Trophoblast cell (in vitro differentiated cells and primary cell): ENCODE data around the gene HOXA1.

ENCODE experiments used
- DNase-seq, 2 donors: peaks; one replicate each; pipeline ENCODE4 v3.0.0-alpha.2; 2016
- H2AFZ ChIP-seq: 2 replicates; pipeline ENCODE4 v1.6.1; 2013; ENCODE audit warnings: low read length, moderate library complexity, mild to moderate bottlenecking; ENCODE audit not compliant: insufficient read depth, poor library complexity
- H2AK5ac ChIP-seq: 2 replicates; pipeline ENCODE4 v1.6.1; 2013; ENCODE audit warnings: mild to moderate bottlenecking, low read length
- H2BK120ac ChIP-seq: 2 replicates; pipeline ENCODE4 v1.6.1; 2013; ENCODE audit warnings: low read length, mild to moderate bottlenecking, moderate library complexity; ENCODE audit not compliant: insufficient read depth, poor library complexity
- H2BK12ac ChIP-seq: 2 replicates; pipeline ENCODE4 v1.6.1; 2013; ENCODE audit warnings: mild to moderate bottlenecking, low read length, moderate library complexity
- H2BK5ac ChIP-seq: 2 replicates; pipeline ENCODE4 v1.6.1; 2013; ENCODE audit warnings: low read length, low read depth, moderate library complexity, mild to moderate bottlenecking; ENCODE audit not compliant: poor library complexity
- H3K14ac ChIP-seq: 2 replicates; pipeline ENCODE4 v1.6.1; 2013; ENCODE audit warnings: mild to moderate bottlenecking, low read length
- H3K18ac ChIP-seq: 2 replicates; pipeline ENCODE4 v1.6.1; 2013; ENCODE audit warnings: mild to moderate bottlenecking, low read length
- H3K23ac ChIP-seq: 2 replicates; pipeline ENCODE4 v1.6.1; 2013; ENCODE audit warnings: low read length
- H3K27ac ChIP-seq: 2 replicates; pipeline ENCODE4 v1.5.1; 2013; ENCODE audit warnings: low read depth, mild to moderate bottlenecking, inconsistent platforms, low read length, moderate library complexity
- H3K27me3 ChIP-seq: 2 replicates; pipeline ENCODE4 v1.6.1; 2013; ENCODE audit warnings: inconsistent platforms, mild to moderate bottlenecking, low read length, moderate library complexity; ENCODE audit not compliant: insufficient read depth
- H3K36me3 ChIP-seq, 2 experiments: 1 replicate in 1 of 2; 2 replicates in 1 of 2; pipeline ENCODE4 v1.6.1; 2013; ENCODE audit warnings: low read length in 2 of 2, mild to moderate bottlenecking in 2 of 2, moderate library complexity in 1 of 2; ENCODE audit not compliant: insufficient read depth in 2 of 2, control insufficient read depth in 1 of 2
- H3K4ac ChIP-seq: 2 replicates; pipeline ENCODE4 v1.6.1; 2013; ENCODE audit warnings: low read depth, mild to moderate bottlenecking, low read length, moderate library complexity
- H3K4me1 ChIP-seq, 2 experiments: 1 replicate in 1 of 2; 2 replicates in 1 of 2; pipeline ENCODE4 v1.6.1; 2013; ENCODE audit warnings: low read length in 2 of 2, mild to moderate bottlenecking in 2 of 2, moderate library complexity in 1 of 2; ENCODE audit not compliant: insufficient read depth in 2 of 2, control insufficient read depth in 1 of 2
- H3K4me2 ChIP-seq: 2 replicates; pipeline ENCODE4 v1.6.1; 2013; ENCODE audit warnings: inconsistent platforms, mild to moderate bottlenecking, low read length, moderate library complexity
- H3K4me3 ChIP-seq: 2 replicates; pipeline ENCODE4 v1.5.1; 2013; ENCODE audit warnings: mild to moderate bottlenecking, low read depth, low read length, inconsistent platforms
- H3K79me1 ChIP-seq: one replicate; pipeline ENCODE4 v1.6.1; 2013; ENCODE audit warnings: low read length
- H3K79me2 ChIP-seq: 2 replicates; pipeline ENCODE4 v1.6.1; 2013; ENCODE audit warnings: low read length, mild to moderate bottlenecking; ENCODE audit not compliant: control insufficient read depth, insufficient read depth, poor library complexity
- H3K9ac ChIP-seq: 2 replicates; pipeline ENCODE4 v1.6.1; 2013; ENCODE audit warnings: mild to moderate bottlenecking, low read length
- H3K9me3 ChIP-seq: 2 replicates; pipeline ENCODE4 v1.6.1; 2013; ENCODE audit warnings: low read depth, mild to moderate bottlenecking, control low read depth, inconsistent platforms, low read length; ENCODE audit not compliant: insufficient read depth
- H4K12ac ChIP-seq: 2 replicates; pipeline ENCODE4 v1.6.1; 2013; ENCODE audit warnings: low read depth, mild to moderate bottlenecking, low read length, moderate library complexity
- H4K8ac ChIP-seq: 2 replicates; pipeline ENCODE4 v1.6.1; 2013; ENCODE audit warnings: low read depth, mild to moderate bottlenecking, low read length, moderate library complexity
- H4K91ac ChIP-seq: one replicate; pipeline ENCODE4 v1.6.1; 2013; ENCODE audit warnings: low read depth, mild to moderate bottlenecking, low read length, moderate library complexity
- WGBS: extraction: QIAGEN DNeasy Blood & Tissue Kit; methylation state at CpG from one replicate; pipeline ENCODE4 v1.1.7; 2013; ENCODE audit warnings: missing lambda C conversion rate; ENCODE audit not compliant: insufficient read length, insufficient coverage; ENCODE audit errors: extremely low coverage; 5-methylcytosine and 5-hydroxymethylcytosine counted together

Gene HOXA1

GRCh38 chr7:27128776-27129728 lies 33.3 kb upstream of the HOXA1 start:
- Histone ChIP-seq H3K4me1 (peaks cover 8 to 10% of the 10 kb centered on the region in 2 experiments), H3K36me3 (no peaks in the 10 kb centered on the region), H2BK120ac (no peak overlapping the region), H4K8ac (no peak overlapping the region), H3K27ac (no peak overlapping the region), H2AK5ac (no peak overlapping the region), H3K79me1 (no peaks in the 10 kb centered on the region), H4K12ac (no peak overlapping the region), H2BK5ac (no peak overlapping the region), H3K18ac (no peak overlapping the region), H3K23ac (no peak overlapping the region), H3K4ac (no peak overlapping the region), H4K91ac (no peak overlapping the region), H3K9me3 (peaks cover 19% of the 10 kb centered on the region), H3K27me3 (peaks cover 79% of the 10 kb centered on the region), H3K79me2 (no peaks in the 10 kb centered on the region), H3K9ac (no peak overlapping the region), H2AFZ (no peak overlapping the region), H2BK12ac (no peak overlapping the region), H3K4me3 (no peak overlapping the region), H3K14ac (no peak overlapping the region), H3K4me2 (no peak overlapping the region)
- no CpG with 5 or more reads among the region's 28 CpGs for WGBS
- DNase-seq: no peak

GRCh38 chr7:27128034-27128433 lies 32.2 kb upstream of the HOXA1 start:
- H2BK120ac ChIP-seq: no peak overlapping the region
- no peaks in the 10 kb centered on the region for H3K36me3 ChIP-seq
- no peak overlapping the region for H4K12ac ChIP-seq
- H3K27ac ChIP-seq: no peak overlapping the region
- H3K79me1 ChIP-seq: no peaks in the 10 kb centered on the region
- no peak overlapping the region for H2AFZ ChIP-seq
- no peak for DNase-seq
- H3K18ac ChIP-seq: no peak overlapping the region
- H2BK12ac ChIP-seq: no peak overlapping the region
- H3K79me2 ChIP-seq: no peaks in the 10 kb centered on the region
- H3K9me3 ChIP-seq: peaks cover 20% of the 10 kb centered on the region
- H4K91ac ChIP-seq: no peak overlapping the region
- no peak overlapping the region for H2BK5ac ChIP-seq
- H3K4me2 ChIP-seq: no peak overlapping the region
- no peak overlapping the region for H3K9ac ChIP-seq
- peaks cover 8 to 10% of the 10 kb centered on the region in 2 experiments for H3K4me1 ChIP-seq
- H3K23ac ChIP-seq: no peak overlapping the region
- no CpG with 5 or more reads among the region's 2 CpGs for WGBS
- H3K4ac ChIP-seq: no peak overlapping the region
- no peak overlapping the region for H3K4me3 ChIP-seq
- peaks cover 84% of the 10 kb centered on the region for H3K27me3 ChIP-seq
- no peak overlapping the region for H2AK5ac ChIP-seq
- no peak overlapping the region for H3K14ac ChIP-seq
- no peak overlapping the region for H4K8ac ChIP-seq

- Histone ChIP-seq H3K36me3 (no peaks in the 10 kb centered on the region), H3K4me1 (peaks cover 8 to 10% of the 10 kb centered on the region in 2 experiments), H4K91ac (no peak overlapping the region), H2AFZ (no peak overlapping the region), H2BK120ac (no peak overlapping the region), H3K4me3 (no peak overlapping the region), H3K4me2 (no peak overlapping the region), H4K12ac (no peak overlapping the region), H3K14ac (no peak overlapping the region), H3K9me3 (peaks cover 25% of the 10 kb centered on the region), H3K27ac (no peak overlapping the region), H4K8ac (no peak overlapping the region), H2BK5ac (no peak overlapping the region), H3K18ac (no peak overlapping the region), H3K79me2 (no peaks in the 10 kb centered on the region), H3K23ac (no peak overlapping the region), H2AK5ac (no peak overlapping the region), H3K9ac (no peak overlapping the region), H3K4ac (no peak overlapping the region), H3K79me1 (no peaks in the 10 kb centered on the region), H2BK12ac (no peak overlapping the region), H3K27me3 (peaks cover 93% of the 10 kb centered on the region)
- WGBS: no CpG with 5 or more reads among the region's 3 CpGs
- no peak for DNase-seq
Measured at GRCh38 chr7:27126596-27127327, 31.0 kb upstream of the HOXA1 start.

GRCh38 chr7:27125986-27126394 lies 30.2 kb upstream of the HOXA1 start:
- Histone ChIP-seq H2AFZ (no peak overlapping the region), H3K79me1 (no peaks in the 10 kb centered on the region), H2BK5ac (no peak overlapping the region), H3K23ac (no peak overlapping the region), H3K36me3 (no peaks in the 10 kb centered on the region), H3K4me1 (peaks cover 7% of the 10 kb centered on the region in 2 experiments), H3K4ac (no peak overlapping the region), H3K14ac (no peak overlapping the region), H3K4me3 (no peak overlapping the region), H3K9ac (no peak overlapping the region), H2BK120ac (no peak overlapping the region), H3K9me3 (peaks cover 23% of the 10 kb centered on the region), H3K4me2 (no peak overlapping the region), H2BK12ac (no peak overlapping the region), H3K27me3 (peaks cover 88% of the 10 kb centered on the region), H2AK5ac (no peak overlapping the region), H3K79me2 (no peaks in the 10 kb centered on the region), H4K91ac (no peak overlapping the region), H4K8ac (no peak overlapping the region), H3K27ac (no peak overlapping the region), H3K18ac (no peak overlapping the region), H4K12ac (no peak overlapping the region)
- WGBS: no CpG with 5 or more reads among the region's 5 CpGs
- DNase-seq: no peak
